GM19395 (cell line): Measurements from ENCODE around the gene ABCG8.

Experiments
- ATAC-seq: cut with Tn5 transposase; IDR thresholded peaks from one replicate; pipeline ENCODE4 v1.9.1; 2021; ENCODE audit warnings: mild to moderate bottlenecking, moderate library complexity; ENCODE audit not compliant: unreplicated experiment

The ABCG8 gene

GRCh38 chr2:43825841-43826240, 12.9 kb upstream of the ABCG8 start:
- ATAC-seq = no peak

DNA sequence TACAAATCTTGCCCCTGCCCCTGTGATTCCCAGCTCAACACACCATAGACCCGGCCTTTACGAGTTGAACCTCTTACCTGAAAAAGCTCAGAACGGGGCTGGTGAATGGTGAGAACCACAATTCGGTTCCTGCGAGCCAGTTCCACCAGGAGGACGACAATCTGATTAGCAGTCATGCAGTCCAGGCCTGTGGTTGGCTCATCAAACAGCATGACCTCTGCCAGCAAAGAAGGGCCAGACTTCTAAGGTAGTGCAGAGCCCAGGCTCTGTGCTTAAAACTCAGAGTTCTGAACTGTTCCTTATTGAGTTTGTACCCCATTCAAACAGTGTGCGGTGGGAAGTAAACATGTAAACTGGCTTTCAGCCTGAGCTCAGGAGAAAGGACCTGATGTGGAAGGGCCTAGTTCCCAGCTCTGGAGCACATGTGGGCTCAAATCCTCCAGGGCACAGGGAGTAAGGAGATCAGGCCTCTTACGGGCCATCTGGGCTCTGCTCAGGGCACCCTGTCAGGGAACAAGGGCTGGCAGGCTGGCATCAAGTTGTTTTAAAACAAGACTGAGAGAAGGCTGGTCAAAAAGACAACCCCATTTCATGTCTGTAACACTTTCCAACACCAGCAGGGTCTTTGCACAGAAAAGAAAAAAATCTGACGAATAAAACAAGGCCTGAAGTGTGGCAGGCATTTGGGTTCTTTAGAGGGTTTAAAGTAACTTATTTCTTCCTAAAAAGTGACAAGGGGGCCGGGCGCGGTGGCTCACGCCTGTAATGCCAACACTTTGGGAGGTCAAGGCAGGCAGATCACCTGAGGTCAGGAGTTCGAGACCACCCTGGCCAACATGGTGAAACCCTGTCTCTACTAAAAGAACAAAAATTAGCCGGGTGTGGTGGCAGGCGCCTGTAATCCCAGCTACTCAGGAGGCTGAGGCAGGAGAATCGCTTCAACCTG, 12.2 kb upstream of the ABCG8 start:
- no peak for ATAC-seq

DNA sequence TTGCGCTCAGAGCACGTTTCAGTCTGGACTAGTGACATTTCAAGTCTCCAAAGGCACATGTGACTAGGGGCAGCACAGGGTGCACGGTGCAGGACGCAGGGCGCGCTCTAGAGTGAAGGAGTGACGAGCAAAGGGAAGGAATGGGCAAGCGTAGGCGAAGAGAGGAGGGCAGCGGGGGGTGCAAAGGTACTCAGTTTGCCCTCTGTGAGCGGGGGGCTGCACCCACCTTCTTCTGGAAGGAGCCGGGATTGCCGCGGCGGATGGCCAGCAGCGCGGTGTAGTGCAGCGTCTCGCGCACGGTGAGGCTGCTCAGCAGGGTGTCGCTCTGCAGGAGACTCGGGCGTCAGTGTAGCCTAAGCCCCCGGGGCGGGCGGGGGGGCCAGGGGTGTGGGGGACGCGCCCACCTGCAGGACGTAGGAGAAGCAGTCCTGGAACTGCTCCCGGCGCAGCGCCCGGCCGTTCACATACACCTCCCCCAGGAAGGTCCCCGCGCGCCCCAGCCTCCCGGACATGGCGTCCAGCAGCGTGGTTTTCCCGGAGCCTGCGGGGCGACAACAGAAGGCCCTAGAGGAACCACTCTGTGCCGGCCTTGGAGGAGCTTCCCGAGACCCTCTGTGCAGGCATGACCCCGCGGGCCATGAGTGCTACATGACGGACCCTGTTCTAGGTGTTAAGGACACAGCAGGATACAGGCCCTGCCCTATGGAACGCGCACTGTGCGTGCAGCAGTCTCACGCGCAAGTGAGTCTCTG, 7.1 kb upstream of the ABCG8 start:
- no peak for ATAC-seq

GRCh38 chr2:43832457-43832856, 6.3 kb upstream of the ABCG8 start:
- no peak for ATAC-seq

DNA sequence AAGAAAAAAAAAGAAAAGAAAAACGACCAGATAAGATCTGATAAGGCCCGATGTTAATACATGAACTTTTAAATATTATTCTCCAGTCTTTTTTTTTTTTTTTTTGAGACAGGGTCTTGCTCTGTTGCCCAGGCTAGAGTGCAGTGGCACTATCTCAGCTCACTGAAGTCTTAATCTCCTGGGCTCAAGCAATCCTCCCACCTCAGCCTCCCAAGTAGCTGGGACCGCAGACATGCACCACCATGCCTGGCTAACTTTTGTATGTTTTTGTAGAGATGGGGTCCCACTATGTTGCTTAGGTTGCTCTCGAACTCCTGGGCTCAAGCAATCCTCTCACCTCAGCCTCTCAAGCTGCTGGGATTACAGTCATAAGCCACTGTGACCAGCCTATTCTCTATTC, 1.7 kb upstream of the ABCG8 start:
- ATAC-seq = no peak

GRCh38 chr2:43837831-43838559, 776 bp upstream of the ABCG8 start:
- no peak for ATAC-seq

- ATAC-seq = no peak
Observed at GRCh38 chr2:43839776-43840564, 1.2 kb downstream of the ABCG8 start.

GRCh38 chr2:43840965-43841364, 2.2 kb downstream of the ABCG8 start:
- no peak for ATAC-seq

- ATAC-seq = no peak
Observed at GRCh38 chr2:43841949-43842865, 3.4 kb downstream of the ABCG8 start.

GRCh38 chr2:43842866-43843226, 4.1 kb downstream of the ABCG8 start:
- ATAC-seq = no peak

- ATAC-seq = no peak
Observed at GRCh38 chr2:43845181-43845580, 6.4 kb downstream of the ABCG8 start.

- ATAC-seq = no peak
Observed at GRCh38 chr2:43846140-43846793, 7.5 kb downstream of the ABCG8 start.

DNA sequence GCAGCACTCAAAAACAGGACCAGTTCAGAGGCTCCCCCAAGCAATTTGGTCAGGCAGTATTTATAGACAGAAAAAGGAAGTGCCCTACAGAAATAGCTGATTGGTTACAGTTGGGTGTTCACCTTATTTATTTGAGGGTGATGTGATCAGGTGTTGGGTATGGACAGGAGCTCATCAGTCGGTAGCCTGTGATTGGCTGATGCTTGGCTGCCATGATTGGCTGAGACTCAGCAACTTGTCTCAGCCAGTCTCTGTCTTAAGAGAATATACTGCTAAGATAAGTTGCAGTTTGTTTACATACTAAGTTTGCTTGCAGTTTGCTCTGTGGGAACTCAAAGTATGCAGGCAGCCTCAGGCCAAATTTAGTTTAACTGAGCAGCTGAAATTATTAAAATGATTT, 9.4 kb downstream of the ABCG8 start:
- ATAC-seq = no peak

DNA sequence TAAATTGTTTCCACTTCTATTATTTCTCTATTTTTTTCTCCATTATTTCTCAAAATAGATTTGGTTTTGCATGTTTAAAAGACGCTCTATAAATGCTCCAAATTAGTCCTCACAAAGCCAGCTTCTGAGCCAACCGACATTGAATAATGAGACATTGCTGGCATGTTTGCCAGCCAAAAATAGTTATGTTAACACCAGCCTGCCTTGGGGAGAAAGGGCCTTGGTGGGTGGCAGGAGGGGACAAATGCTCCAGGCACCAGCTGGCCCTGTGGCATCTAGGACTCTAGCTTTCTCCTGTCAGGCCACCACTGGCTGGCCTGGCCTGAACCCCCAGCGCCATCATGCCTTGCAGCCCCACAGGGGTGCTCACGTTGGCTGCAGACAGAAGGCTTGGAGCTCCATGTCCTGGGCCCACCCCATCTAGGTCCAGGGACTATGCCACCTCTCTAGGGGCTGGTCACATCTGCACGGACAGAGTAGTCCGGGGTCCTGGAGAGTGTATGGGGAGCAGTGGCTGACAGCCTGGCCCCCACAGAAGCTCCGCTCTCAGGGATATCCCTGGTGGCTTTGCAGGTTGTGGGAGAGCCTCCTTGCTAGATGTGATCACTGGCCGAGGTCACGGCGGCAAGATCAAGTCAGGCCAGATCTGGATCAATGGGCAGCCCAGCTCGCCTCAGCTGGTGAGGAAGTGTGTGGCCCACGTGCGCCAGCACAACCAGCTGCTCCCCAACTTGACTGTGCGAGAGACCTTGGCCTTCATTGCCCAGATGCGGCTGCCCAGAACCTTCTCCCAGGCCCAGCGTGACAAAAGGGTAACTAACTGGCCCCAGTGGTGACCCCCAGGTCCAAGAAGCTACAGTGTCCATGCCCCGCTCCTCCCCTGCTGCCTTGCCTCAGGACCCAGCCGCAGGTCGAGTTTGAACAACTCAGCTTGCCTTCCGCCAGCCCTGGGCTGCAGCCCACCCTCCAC, 12.5 kb downstream of the ABCG8 start:
- ATAC-seq = no peak

- ATAC-seq = no peak
Observed at GRCh38 chr2:43852196-43852730, 13.5 kb downstream of the ABCG8 start.

GRCh38 chr2:43853141-43854081, 14.6 kb downstream of the ABCG8 start:
- no peak for ATAC-seq

DNA sequence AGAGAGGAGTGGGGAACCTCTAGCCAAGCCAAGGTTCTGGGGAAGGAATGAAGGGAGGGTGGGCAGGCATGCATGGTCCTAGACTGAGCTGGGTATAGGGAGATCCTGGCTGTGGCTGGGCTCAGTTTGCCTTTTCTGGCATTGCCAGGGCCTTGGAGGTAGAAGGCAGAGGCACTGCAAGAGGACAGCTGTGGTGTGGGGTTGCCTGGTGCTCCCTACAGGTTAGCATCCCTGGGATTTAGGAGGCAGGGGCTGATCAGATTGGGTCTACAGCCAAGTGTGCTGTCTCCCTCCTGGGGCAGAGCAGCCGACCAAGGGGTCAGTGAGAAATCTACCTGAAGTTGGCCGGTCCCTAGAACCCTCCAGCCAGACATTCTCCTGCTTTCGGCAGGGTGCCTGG, 15.9 kb downstream of the ABCG8 start:
- ATAC-seq = no peak
